GM19023 (cell line): ENCODE results near the gene HOXA7.

Experiments
- ATAC-seq: cut with Tn5 transposase; IDR thresholded peaks from one replicate; pipeline ENCODE4 v1.9.1; 2021; ENCODE audit warnings: mild to moderate bottlenecking, moderate library complexity; ENCODE audit not compliant: unreplicated experiment

HOXA7 gene

DNA sequence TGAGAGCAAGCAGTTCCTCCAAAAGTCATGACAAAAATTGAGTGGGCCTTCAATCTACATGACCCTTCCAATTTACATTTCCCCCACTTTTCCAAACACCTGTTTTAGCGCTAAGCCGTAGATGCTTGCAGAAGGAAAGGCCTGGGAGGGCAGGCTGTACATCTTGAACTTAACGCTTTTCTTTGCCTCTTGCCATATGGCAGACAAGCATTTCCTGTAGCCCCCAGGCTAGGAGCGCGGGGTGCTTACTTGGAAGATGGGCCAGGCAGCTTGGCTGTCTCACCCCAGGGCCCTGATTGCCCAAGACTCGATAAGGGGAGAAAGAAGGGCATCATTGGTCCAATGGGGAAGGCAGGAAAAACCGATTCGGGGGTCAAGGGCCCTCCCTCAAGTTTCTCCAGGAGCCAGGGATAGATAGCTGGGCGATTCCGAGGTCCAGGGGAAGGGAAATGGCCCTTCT is 15.9 kb upstream of the HOXA7 start:
- no peak for ATAC-seq

DNA sequence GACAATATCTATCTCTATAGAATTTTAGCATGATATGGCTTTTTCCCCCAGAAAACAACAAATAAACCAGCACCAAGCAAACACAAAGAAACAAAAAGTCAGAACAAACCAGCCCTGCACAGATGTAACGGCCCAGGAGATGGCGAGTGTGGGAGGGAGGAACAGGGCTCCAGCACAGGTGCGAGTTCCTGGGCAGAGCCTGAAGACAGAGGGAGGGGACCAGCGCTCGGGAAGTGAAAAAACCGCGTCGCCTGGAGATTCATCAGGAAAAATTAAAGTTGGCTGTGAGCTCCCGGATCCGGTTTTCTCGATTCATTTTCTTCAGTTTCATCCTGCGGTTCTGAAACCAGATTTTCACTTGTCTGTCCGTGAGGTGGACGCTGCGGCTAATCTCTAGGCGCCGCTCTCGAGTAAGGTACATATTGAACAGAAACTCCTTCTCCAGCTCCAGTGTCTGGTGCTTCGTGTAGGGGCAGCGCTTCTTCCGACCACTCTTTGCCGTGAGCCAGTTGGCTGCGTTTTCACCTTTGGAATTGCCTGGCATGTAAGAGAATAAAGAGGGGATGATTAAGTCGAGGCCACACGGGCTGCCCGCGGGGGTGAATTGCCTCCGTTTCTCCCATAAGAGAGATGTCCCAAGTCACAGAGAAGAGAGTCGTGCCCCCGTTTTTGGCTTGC is 15.3 kb upstream of the HOXA7 start:
- no peak for ATAC-seq

DNA sequence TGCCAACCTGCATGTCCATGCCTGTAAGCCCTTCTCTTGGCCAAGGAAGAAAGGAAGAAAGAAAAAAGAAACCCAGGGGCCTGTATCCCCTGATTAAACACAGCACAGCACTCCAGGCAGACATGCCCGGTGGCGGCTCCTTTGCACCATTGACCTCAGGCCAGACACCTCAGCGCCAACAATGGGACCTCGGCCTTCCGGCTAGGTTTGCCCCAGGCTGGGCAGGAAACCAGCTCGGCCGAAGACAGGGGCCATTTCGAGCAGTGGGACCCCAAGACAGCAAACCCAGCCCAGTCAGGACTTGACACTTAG is 14.8 kb upstream of the HOXA7 start:
- no peak for ATAC-seq

DNA sequence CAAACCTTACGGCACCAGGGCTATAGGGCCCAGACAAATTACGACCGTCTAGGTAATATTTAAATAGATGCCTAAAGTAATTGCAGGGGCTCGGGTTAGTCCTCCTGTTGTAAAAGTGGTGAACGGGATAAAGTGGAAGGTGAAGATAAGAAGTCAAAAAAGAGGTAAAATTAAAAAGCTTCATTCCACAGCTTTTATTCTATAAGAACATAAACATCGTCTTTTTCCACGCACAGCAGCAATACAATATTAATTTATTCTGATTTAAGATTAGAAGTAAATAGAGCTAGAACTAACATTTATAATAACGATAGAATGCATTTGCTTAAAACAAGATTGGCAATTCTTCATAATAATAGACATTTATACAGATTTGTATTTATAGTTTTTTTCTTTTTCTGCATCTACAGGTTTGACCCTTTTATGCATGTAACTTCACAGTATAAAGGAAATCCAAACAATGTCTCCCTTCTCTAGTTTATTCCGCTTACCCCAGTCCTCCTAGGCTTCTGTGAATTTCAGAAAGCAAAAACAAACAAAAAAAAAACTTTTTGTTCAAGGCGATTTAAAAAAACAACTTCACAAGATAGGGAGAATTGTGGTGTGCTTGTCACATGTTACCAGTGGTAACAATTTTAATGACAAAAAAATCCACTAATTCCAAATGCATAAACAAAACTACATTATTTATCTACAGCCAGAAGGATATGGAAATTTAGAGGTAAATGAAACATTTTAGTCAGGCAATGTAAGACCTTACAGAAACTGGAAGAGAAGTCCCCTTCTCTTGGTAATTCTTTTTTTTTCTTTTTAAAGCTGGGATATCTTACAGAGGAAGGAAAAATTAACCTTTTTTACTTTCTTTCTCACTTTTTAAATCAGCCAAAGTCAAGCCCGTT is 14.2 kb upstream of the HOXA7 start:
- no peak for ATAC-seq

DNA sequence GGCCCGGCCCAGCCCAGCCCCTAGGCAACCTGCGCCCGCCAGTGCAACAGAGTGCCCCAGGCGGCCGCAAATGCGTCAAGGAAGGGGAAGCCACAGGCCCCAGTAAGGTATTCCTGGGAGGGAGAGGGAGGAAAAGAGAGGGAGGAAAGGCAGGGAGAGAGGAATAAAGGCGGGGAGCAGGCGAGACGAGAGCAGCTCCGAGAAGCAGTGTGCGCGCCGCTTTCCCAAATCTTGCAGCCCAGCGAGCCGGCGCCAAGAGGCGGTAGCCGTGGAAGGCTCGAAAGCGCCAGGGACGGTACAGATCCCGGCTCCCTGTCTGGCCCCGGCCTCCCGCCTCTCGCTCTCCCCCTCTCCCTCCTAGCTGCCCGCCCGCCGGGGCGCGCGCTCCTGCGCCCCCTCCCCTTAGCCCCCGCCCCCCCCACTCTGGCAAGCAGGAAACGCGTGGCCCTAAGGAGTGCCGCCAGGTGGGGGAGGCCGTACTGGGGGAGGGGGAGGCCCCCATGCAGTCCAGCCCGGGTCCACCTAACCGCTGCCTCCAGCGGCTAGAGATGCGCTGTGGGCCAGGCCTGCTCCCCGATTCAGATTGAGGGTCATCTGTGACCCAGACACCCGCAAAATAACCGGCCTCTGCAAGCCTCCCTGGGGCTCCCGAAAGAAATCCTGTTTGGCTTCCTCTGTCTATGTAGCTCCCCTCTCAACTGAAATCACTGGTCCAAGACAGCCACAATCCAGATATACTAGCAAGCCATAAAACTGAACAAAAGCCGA is 13.4 kb upstream of the HOXA7 start:
- ATAC-seq: no peak

DNA sequence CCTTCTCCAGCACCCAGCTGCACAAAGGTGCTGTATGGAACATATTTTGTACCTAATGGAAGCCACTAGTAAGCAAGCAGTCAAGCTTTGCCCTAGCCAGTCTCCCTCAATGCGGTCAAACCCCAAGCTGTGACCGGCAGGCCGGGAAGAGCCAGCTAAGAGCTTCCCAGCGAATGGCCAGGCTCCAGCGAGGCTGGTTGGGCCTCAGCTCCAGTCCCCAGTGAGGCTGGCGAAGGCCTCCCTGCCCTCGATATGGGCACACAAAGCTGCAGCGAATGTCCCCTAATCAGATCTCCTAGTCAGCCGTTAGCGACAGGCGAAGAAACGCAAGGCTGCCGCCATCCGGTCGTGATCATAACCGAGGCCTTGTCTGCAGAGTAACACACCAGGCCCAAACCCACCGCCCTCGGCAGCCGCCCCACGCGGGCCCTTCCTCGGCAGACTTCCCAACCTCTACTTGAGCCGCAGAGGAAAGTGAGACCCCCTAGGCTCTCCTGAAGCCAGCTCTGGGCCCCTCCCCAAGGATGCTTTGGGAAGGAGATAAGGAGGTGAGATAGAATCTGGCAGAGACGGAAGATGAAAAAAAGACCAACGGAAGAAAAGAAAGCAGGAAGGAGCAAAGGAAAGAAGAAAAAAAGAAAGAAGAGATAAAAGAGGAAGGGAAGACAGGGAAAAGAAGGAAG is 11.9 kb upstream of the HOXA7 start:
- no peak for ATAC-seq

DNA sequence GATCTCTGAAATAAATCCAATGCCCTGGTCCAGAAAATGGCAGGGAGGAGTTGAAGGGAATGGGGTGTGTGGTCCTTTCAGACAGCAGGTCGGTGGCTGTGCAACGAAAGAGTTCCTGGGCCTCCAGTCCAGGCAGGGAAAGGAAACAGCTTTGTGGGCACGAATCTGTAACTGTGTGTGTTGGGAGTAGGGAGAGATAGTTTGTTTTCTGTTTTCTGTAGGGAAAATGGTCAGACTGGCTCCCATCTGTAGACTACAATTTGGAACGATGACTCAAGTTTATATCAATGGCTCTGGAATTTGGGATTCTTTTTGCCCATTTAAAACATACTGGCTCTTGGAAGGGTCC is 11.4 kb upstream of the HOXA7 start:
- no peak for ATAC-seq

DNA sequence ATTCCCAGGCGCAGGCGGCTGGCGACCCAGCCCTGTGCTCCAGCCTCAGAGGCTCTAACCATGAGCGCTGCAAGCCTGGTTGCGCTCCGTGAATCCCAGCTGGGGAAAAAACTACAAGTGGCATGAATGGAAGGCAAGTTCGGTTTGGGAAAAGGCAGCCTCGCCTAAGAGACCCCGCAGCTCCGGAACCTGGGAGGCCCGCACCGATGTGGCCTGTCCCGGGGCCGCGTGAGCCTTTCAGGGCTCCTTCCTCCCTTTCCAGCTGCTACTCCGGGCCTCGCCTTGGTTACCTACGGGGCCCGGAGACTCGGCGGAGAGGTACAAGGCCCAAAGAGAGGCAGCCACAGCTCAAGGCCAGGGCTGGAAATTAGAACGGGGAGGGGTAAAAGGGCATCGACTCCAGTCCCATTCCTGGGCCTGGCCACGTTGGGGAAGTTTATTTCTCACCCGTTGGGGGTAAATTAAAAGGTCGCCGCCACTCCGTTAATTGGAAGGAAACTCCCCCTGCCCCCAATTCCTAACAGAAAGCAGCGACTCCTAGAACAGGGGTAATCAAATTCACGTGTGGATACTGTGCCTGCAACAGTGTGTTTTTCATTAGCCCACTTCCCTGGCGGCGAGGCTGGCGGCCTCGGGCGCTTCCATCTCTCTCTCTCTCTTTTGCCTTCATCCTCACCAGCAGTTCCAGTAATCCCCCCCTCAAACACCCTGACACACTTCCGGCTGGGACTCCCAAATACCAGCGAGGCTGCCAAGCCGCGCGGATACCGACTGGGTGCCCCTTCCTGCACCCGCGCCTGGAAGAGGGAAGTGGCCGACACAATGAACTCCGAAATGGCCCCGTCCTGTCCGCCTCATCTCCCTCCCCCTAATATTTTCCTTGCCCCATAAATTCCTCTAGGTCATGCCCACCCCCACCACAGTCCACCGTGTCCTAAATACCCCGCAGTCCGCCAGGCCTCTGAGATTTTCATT is 10.3 kb upstream of the HOXA7 start:
- no peak for ATAC-seq

DNA sequence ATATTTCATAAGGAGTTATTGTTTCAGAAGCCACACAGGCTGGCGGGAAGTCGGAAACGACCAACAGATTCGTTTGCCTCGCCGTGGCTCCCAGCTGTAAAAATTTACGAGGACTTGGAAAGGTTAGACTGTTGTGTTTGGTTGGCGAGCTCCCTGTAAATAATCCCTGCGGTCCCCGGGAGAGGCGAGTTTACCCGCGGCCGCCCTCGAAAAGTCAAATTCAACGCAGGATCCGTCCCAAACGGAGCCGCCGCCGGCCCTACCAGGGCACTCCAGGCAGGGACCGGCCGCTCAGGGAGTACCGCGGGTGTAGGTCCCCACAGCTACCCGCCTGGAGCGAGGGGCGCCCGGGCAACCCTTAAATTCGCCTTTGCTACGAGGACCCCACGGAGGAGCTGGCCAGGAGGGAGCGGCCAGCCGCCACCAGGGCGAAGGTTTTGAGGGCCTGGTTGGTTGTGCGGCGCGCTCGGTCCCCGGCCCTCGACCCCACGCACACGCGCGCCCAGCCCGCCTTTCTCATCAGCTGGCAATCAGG is 9.6 kb upstream of the HOXA7 start:
- ATAC-seq: no peak

DNA sequence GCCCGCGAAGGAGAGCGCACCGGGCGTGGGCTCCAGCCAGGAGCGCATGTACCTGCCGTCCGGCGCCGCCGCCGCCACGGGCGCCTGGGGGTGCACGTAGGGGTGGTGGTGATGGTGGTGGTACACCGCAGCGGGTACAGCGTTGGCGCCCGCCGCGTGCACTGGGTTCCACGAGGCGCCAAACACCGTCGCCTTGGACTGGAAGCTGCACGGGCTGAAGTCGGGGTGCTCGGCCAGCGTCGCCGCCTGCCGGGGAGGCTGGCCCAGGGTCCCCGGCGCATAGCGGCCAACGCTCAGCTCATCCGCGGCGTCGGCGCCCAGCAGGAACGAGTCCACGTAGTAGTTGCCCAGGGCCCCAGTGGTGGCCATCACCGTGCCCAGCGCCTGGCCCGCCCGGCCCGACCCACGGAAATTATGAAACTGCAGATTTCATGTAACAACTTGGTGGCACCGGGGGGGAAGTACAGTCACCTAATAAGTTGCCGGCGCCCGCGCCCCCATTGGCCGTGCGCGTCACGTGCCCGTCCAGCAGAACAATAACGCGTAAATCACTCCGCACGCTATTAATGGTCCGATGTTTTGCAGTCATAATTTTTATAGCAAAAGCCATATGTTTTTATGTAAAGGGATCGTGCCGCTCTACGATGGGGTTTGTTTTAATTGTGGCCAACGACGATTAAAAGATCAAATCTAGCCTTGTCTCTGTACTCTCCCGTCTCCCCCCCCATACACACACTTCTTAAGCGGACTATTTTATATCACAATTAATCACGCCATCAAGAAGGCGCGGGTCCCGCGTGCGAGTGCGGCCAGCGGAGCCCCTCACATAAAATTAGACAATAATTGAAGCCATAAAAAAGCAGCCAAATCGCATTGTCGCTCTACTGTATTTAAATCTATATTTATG is 8.9 kb upstream of the HOXA7 start, which contains the start of gene HOXA9:
HOXA9 (minus strand) TSS at position 449 of the 907 bp plus-strand sequence; CDS start at position 369, 80 bp downstream.
- no peak for ATAC-seq

DNA sequence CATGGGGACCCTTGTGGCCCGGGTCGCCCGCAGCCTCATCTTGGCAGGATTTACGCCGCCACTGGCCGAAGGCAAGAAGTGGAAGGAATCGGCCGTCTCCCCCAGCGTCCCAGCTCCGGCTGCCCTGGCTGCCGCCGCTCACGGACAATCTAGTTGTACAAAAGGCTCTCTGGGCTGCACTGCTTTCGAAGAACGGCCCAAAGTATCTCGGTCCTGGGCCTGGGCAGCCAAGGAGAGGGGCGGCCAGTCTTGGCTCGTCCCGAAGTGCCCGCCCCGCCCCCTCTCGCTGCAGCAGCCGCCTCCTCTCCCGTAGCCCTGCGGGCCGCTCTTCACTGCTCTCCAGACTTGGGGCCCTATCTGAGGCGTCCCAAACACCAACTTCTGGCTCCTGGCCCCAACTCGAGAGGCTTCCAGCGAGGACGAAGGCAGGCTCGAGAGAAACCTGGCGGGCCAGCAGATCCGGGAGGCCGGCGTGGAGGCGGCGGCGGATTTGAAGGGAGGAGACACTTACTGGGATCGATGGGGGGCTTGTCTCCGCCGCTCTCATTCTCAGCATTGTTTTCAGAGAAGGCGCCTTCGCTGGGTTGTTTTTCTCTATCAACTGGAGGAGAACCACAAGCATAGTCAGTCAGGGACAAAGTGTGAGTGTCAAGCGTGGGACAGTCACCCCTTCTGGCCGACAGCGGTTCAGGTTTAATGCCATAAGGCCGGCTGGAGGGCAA is 8.1 kb upstream of the HOXA7 start:
- no peak for ATAC-seq

DNA sequence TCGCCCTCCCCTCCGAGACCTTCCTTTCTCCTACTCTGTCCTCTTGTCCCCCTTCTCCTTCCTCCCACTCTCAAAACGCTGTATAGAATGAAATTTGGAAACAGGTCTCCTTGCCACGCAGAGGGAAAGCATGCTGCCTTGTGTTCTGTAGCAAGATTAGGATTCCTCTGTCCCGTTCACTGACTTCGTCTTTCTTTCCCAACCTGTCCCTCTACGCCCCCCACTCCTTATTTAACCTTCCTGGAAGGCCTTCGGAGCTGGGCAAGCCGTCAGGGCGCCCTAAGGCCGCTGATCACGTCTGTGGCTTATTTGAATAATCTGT is 7.5 kb upstream of the HOXA7 start:
- no peak for ATAC-seq

DNA sequence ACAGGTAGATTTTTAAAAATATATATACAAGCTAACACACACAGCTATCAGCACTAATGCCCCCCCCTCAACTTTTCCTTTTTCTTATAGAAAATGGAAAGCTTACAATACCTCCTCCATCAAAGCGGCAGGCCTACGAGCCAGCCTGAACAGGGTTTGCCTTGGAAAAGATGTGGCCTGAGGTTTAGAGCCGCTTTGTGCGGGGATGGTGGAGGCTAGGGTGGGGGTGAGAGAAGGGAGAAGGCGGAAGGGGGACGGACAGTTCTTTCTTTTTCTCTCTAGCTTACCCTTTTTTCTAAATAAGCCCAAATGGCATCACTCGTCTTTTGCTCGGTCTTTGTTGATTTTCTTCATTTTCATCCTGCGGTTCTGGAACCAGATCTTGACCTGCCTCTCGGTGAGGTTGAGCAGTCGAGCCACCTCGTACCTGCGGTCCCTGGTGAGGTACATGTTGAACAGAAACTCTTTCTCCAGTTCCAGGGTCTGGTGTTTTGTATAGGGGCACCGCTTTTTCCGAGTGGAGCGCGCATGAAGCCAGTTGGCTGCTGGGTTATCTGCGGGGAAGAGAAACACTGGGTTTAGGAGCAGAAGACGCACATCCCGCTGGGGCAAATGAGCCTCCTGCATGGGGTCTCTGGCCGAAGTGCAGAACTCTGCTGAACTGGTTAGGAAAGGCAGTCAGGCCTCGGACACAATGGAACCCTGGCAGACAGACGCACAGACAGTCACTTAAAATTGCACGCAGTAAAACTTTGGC is 7.0 kb upstream of the HOXA7 start:
- no peak for ATAC-seq

DNA sequence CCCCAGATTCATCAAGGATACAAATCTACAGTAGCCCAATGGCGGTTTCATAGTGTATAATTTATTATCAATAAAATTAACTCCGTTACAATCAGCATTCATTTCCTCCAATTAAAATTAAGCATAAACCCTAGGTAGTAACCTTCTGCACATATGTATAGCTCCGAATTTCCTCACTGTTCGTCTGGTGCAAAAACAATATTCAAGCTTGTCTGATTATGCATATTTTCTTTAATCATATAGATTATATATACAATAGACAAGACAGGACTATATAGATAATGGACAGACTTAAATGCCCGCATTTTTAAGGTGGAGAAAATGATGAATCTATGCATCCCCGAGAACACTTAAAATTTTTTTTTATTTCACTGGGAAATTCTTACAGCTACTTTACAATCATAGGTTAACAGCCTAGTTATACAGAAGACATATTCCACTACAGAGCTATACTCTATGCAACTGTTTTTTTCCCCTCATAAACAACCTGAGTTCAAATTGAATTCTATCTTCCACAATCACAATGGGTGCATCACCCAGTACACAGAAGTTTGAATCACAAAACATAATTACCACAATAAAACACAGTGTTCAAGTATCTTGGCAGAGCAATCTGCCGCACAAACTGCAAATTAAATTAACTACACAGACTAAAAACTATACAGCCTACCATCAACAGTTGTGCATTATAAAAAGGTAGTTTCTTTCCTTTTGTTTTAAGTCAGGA is 6.2 kb upstream of the HOXA7 start:
- no peak for ATAC-seq

DNA sequence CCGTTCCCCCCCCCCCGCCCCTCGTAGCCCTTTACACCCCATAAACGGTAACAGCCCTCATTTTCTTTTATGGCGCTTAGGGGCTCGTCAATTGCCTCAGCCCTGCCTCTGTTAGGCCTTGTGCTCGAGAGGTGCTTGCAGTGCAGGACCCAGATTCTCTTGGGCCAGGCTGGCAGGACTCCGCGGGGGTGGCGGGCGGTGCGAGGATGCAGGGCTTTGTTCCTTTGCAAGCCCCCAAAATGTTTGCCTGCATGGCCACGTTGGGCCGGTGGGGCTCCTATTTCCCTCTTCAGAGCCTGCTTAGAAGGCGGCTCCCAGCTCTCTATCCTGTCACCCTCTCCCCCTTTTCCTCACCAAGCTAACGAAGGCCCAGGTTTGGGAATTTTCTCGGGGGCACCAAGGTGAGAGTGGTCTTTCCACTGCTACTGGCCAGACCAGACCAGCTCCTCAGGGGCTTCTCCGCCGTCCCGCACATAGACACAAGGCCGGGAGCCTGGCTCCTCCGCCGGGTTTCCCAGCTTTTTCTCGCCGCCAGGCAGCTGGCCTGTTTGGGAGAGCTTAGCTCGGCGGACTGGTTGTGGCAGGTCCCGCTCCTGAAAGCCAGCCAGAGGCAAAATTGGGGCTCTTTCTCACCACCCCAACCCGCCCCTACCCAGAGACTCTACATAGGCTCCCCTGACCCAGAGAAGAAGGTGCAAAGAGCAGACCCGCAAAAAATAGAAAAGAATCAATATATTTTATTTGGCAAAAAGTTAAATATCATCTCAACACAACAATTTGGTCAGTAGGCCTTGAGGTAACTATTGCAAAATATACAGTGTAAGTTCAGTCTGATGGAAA is 5.5 kb upstream of the HOXA7 start:
- no peak for ATAC-seq

DNA sequence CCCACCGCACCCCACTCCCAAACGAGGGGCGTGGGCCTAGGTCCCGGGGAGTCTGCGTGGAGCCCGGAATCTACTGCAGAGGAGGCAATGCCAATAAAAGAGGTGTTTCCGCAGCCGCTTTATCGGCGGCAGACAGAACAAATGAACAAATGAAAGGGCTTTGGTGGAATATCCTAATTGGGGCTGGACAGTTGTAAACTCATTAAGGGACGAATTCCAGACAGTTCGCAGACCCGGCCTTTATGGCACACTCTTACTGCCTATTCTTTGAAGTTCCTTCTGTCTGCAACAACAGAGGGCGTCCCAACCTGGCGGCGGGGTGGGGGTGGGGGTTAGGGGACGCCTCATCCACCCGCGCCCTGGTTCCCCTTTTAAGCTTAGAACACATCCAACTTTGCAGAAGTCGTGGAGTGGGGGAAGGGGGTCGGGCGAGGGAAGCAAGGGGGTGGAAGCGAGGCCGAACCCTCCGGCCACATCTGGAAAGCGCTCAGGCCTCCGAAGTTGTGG is 4.8 kb upstream of the HOXA7 start:
- ATAC-seq: no peak
